Mucosa of rectum (tissue), 2 donors: Measurements from ENCODE around the gene RAB7B.

Experiments
- H3K27ac ChIP-seq, 2 donors: one replicate each; pipeline ENCODE4 v1.7.0; 2013; ENCODE audit warnings: inconsistent platforms in 2 of 2, low read depth in 2 of 2, low read length in 2 of 2
- H3K27me3 ChIP-seq, 2 donors: one replicate each; pipeline ENCODE4 v1.7.0; 2013; ENCODE audit warnings: low read length in 2 of 2; ENCODE audit not compliant: control insufficient read depth in 2 of 2, insufficient read depth in 2 of 2
- H3K36me3 ChIP-seq, 2 donors: one replicate each; pipeline ENCODE4 v1.7.0; 2013; ENCODE audit warnings: low read length in 2 of 2; ENCODE audit not compliant: control insufficient read depth in 2 of 2, insufficient read depth in 2 of 2
- H3K4me1 ChIP-seq, 2 donors: one replicate each; pipeline ENCODE4 v1.7.0; 2013; ENCODE audit warnings: low read length in 2 of 2, mild to moderate bottlenecking in 1 of 2; ENCODE audit not compliant: control insufficient read depth in 2 of 2, insufficient read depth in 2 of 2
- H3K4me3 ChIP-seq, 2 donors: one replicate each; pipeline ENCODE4 v1.7.0; 2013; ENCODE audit warnings: low read length in 2 of 2
- H3K9ac ChIP-seq, 2 donors: one replicate each; pipeline ENCODE4 v1.7.0; 2013; ENCODE audit warnings: low read length in 2 of 2, low read depth in 1 of 2, mild to moderate bottlenecking in 1 of 2
- H3K9me3 ChIP-seq, 2 donors: one replicate each; pipeline ENCODE4 v1.7.0; 2013; ENCODE audit warnings: low read length in 2 of 2; ENCODE audit not compliant: control insufficient read depth in 2 of 2
- donor health status: healthy.
- donor health status: Normal muscosa, but diverticular disease.

Gene RAB7B

GRCh38 chr1:205976036-205976435 lies 27.2 kb downstream of the RAB7B start:
- Histone ChIP-seq H3K27ac (no peak overlapping the region), H3K4me3 (no peak overlapping the region), H3K9ac (no peak overlapping the region), H3K4me1 (no peaks in the 10 kb centered on the region), H3K9me3 (no peaks in the 10 kb centered on the region), H3K36me3 (no peaks in the 10 kb centered on the region), H3K27me3 (no peaks in the 10 kb centered on the region)

- Histone ChIP-seq H3K9ac (no peak overlapping the region), H3K27ac (no peak overlapping the region), H3K4me3 (no peak overlapping the region), H3K9me3 (no peaks in the 10 kb centered on the region), H3K4me1 (no peaks in the 10 kb centered on the region), H3K27me3 (no peaks in the 10 kb centered on the region), H3K36me3 (no peaks in the 10 kb centered on the region)
Measured at GRCh38 chr1:205975387-205975998, 27.7 kb downstream of the RAB7B start.

GRCh38 chr1:205974712-205975111 lies 28.5 kb downstream of the RAB7B start:
- H3K9me3 ChIP-seq = no peaks in the 10 kb centered on the region
- H3K36me3 ChIP-seq = no peaks in the 10 kb centered on the region
- H3K4me1 ChIP-seq = no peaks in the 10 kb centered on the region
- H3K9ac ChIP-seq = no peak overlapping the region
- no peak overlapping the region for H3K4me3 ChIP-seq
- no peaks in the 10 kb centered on the region for H3K27me3 ChIP-seq
- no peak overlapping the region for H3K27ac ChIP-seq

- Histone ChIP-seq H3K4me3 (no peak overlapping the region), H3K4me1 (no peaks in the 10 kb centered on the region), H3K9ac (no peak overlapping the region), H3K27me3 (no peaks in the 10 kb centered on the region), H3K27ac (no peak overlapping the region), H3K9me3 (no peaks in the 10 kb centered on the region), H3K36me3 (no peaks in the 10 kb centered on the region)
Measured at GRCh38 chr1:205973377-205974232, 29.6 kb downstream of the RAB7B start.

GRCh38 chr1:205972491-205973168 lies 30.6 kb downstream of the RAB7B start:
- H3K36me3 ChIP-seq = no peaks in the 10 kb centered on the region
- no peaks in the 10 kb centered on the region for H3K27me3 ChIP-seq
- H3K4me1 ChIP-seq = no peaks in the 10 kb centered on the region
- no peaks in the 10 kb centered on the region for H3K9me3 ChIP-seq
- no peak overlapping the region for H3K4me3 ChIP-seq
- no peak overlapping the region for H3K9ac ChIP-seq
- H3K27ac ChIP-seq = no peak overlapping the region

- H3K27me3 ChIP-seq = no peaks in the 10 kb centered on the region
- no peak overlapping the region for H3K9ac ChIP-seq
- no peaks in the 10 kb centered on the region for H3K36me3 ChIP-seq
- no peaks in the 10 kb centered on the region for H3K9me3 ChIP-seq
- no peak overlapping the region for H3K27ac ChIP-seq
- H3K4me3 ChIP-seq = no peak overlapping the region
- no peaks in the 10 kb centered on the region for H3K4me1 ChIP-seq
Measured at GRCh38 chr1:205972081-205972480, 31.1 kb downstream of the RAB7B start.

- Histone ChIP-seq H3K9ac (no peak overlapping the region), H3K9me3 (no peaks in the 10 kb centered on the region), H3K4me1 (no peaks in the 10 kb centered on the region), H3K27ac (no peak overlapping the region), H3K27me3 (no peaks in the 10 kb centered on the region), H3K4me3 (no peak overlapping the region), H3K36me3 (no peaks in the 10 kb centered on the region)
Measured at GRCh38 chr1:205971082-205971481, 32.1 kb downstream of the RAB7B start.

GRCh38 chr1:205970486-205970885 lies 32.7 kb downstream of the RAB7B start:
- no peak overlapping the region for H3K27ac ChIP-seq

GRCh38 chr1:205969229-205969628 lies 34.0 kb downstream of the RAB7B start:
- no peak overlapping the region for H3K27ac ChIP-seq
- H3K36me3 ChIP-seq = no peaks in the 10 kb centered on the region
- H3K9ac ChIP-seq = no peak overlapping the region
- H3K9me3 ChIP-seq = no peaks in the 10 kb centered on the region
- no peaks in the 10 kb centered on the region for H3K27me3 ChIP-seq
- H3K4me1 ChIP-seq = no peaks in the 10 kb centered on the region
- no peak overlapping the region for H3K4me3 ChIP-seq

More at GRCh38 chr1:205970486-205970885, 32.7 kb downstream of the RAB7B start:
- Histone ChIP-seq H3K36me3 (no peaks in the 10 kb centered on the region), H3K4me3 (no peak overlapping the region), H3K4me1 (no peaks in the 10 kb centered on the region), H3K27me3 (no peaks in the 10 kb centered on the region), H3K9me3 (no peaks in the 10 kb centered on the region), H3K9ac (no peak overlapping the region)
